Activated CD4-positive, alpha-beta T cell treated with anti-CD3 and anti-CD28 coated beads for 36 hours (primary cell): ENCODE data around the gene MRPL20. TPM values are rescaled to one million over a fixed set of nuclear protein-coding genes. Genes with fewer than 3 reads are reported as not detected.
A peak's percentile ranks its signal among the peaks of the same experiment; 100 is the strongest.
"Not testable (repeated sequence)": the region's sequence is repeated elsewhere in the genome, so short reads cannot be mapped to it uniquely, and the experiment has no call there.

Experiments
- ATAC-seq: fragments of 200-7000 bp; cut with Tn5 transposase; one replicate; pipeline ENCODE4 v1.10.0; 2021; ENCODE audit warnings: mild to moderate bottlenecking, moderate library complexity
- CTCF ChIA-PET: fragments of 350-600 bp; sonication (Branson Sonifier 250); formaldehyde crosslinking; loops from one replicate; lab custom pipeline; 2021; ENCODE audit warnings: antibody characterized with exemption; lab: Charles Lee
- POLR2A ChIA-PET: fragments of 350-600 bp; sonication (Branson Sonifier 250); formaldehyde crosslinking; loops from one replicate; lab custom pipeline; 2021; ENCODE audit warnings: antibody characterized with exemption, inconsistent platforms; lab: Charles Lee
- DNase-seq: peaks from one replicate; pipeline ENCODE4 v3.0.0-alpha.2; 2020
- H3K27ac Mint-ChIP-seq: one replicate; pipeline ENCODE4 v1.8.0; 2021; ENCODE audit warnings: mixed read lengths
- H3K27me3 Mint-ChIP-seq: one replicate; pipeline ENCODE4 v1.8.0; 2021; ENCODE audit warnings: mixed read lengths
- H3K36me3 Mint-ChIP-seq: one replicate; pipeline ENCODE4 v1.8.0; 2021; ENCODE audit warnings: low read depth, mixed read lengths
- H3K4me1 Mint-ChIP-seq: one replicate; pipeline ENCODE4 v1.8.0; 2021; ENCODE audit warnings: mixed read lengths
- H3K4me3 Mint-ChIP-seq: one replicate; pipeline ENCODE4 v1.8.0; 2021; ENCODE audit warnings: mild to moderate bottlenecking, moderate library complexity, mixed read lengths
- H3K9me3 Mint-ChIP-seq: one replicate; pipeline ENCODE4 v1.8.0; 2021; ENCODE audit warnings: low read depth, mixed read lengths
- intact Hi-C, 2 experiments: fragments of 100-400 bp; cut with DNase I in 1 of 2; cut with micrococcal nuclease in 1 of 2; formaldehyde crosslinking; loops; one replicate each; pipeline versions ENCODE4 v1.14.2 to v1.15.1; 2022 to 2024; cut with DNase I, micrococcal nuclease
- total RNA-seq, 2 experiments: library from RNA; stranded (reverse); gene quantifications; one replicate each; pipeline ENCODE4 v1.2.3, GENCODE V29; 2021

Gene MRPL20
- total RNA-seq, 2 experiments from 2014 or later = 126 to 143 TPM

DNA sequence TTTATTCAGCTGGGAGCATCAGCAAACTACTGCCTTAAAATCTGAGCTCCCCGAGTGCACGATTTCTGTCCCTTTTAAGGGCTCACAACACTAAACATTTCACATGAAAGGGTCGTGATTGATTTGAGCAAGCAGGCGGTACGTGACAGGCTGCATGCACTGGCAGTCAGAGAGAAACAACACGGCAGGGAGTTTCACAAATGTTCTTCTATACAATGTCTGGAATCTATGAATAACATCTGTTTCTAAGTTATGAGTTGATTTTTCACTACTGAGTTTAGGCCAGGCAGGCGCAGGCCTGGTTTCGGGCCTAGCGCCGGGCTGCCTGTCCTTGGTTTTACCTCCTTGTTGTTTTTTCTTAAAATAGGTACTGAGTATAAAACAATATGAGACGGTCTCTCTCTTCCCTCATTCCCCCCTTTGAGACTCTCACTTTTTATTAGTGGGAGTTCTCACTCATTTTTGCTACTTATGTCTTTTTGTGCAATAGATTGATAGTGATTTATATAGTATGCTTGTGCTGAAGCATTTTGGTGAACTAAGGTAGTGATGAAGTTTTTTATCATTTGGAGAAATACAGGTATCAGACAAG lies 5.3 kb upstream of the MRPL20 start:
- peak overlapping the region; percentile 5 for H3K27ac Mint-ChIP-seq
- H3K9me3 Mint-ChIP-seq, ATAC-seq, POLR2A ChIA-PET, intact Hi-C loops, DNase-seq, H3K4me3 Mint-ChIP-seq, H3K27me3 Mint-ChIP-seq, CTCF ChIA-PET: not testable (repeated sequence)
- peaks cover 12% of the 10 kb centered on the region for H3K4me1 Mint-ChIP-seq
- H3K36me3 Mint-ChIP-seq = peaks cover 15% of the 10 kb centered on the region

GRCh38 chr1:1411626-1412025 lies 4.5 kb upstream of the MRPL20 start:
- POLR2A ChIA-PET = no interaction called here

GRCh38 chr1:1410238-1410637 lies 3.1 kb upstream of the MRPL20 start:
- intact Hi-C loops, H3K9me3 Mint-ChIP-seq, ATAC-seq, H3K27ac Mint-ChIP-seq, H3K27me3 Mint-ChIP-seq, DNase-seq, H3K4me3 Mint-ChIP-seq, POLR2A ChIA-PET, CTCF ChIA-PET: not testable (repeated sequence)
- H3K36me3 Mint-ChIP-seq = peaks cover 32% of the 10 kb centered on the region
- peaks cover 21% of the 10 kb centered on the region for H3K4me1 Mint-ChIP-seq

More at GRCh38 chr1:1411626-1412025, 4.5 kb upstream of the MRPL20 start:
- no peak for DNase-seq
- Mint-ChIP-seq H3K27me3 (no peaks in the 10 kb centered on the region), H3K27ac (no peak overlapping the region), H3K36me3 (peaks cover 19% of the 10 kb centered on the region), H3K4me3 (no peak overlapping the region), H3K4me1 (peaks cover 12% of the 10 kb centered on the region), H3K9me3 (no peaks in the 10 kb centered on the region)
- CTCF ChIA-PET = no interaction called here
- intact Hi-C loops = no loop called here
- ATAC-seq = no peak

DNA sequence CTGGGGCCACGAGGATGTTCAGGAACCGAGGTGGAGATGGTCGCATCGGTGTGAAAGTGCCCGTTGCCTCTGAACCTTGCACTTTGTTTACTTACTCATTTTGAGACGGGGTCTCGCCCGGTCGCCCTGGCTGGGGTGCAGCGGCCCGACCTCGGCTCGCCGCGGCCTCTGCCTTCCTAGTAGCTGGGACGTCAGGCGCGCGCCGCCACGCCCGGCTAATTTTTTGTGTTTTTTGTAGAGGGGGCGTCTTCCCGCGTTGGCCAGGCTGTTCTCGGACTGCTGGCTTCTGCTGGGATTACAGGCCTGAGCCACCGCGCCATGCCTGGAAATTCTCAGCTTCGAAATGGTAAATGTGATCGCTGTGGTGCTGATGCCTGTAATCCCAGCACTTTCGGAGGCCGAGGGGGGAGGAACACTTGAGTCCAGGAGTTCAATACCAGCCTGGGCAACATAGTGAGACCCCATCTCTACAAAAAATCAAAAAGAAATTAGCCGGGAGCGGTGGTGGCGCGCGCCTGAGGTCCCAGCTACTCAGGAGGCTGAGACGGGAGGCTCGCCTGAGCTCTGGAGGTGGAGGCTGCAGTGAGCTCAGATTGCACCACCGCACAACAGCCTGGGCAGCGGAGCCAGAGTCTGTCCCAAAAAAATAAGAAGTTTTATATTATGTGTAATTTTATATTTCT lies 684 bp upstream of the MRPL20 start:
- Mint-ChIP-seq H3K36me3 (peaks cover 50% of the 10 kb centered on the region), H3K4me3 (peak overlapping the region; percentile 92), H3K27me3 (no peaks in the 10 kb centered on the region), H3K27ac (peak overlapping the region; percentile 80), H3K4me1 (peaks cover 35% of the 10 kb centered on the region), H3K9me3 (no peaks in the 10 kb centered on the region)
- ChIA-PET CTCF (interaction anchor here (0.8 to 2.0 kb wide), 6 partner anchors 9 to 271 kb away, joined by 3 to 11 read pairs (median 4); partner anchors contain the start of gene CCNL2), POLR2A (interaction anchor here (0.6 to 1.5 kb wide), 5 partner anchors 8 to 449 kb away, joined by 3 to 9 read pairs (median 3); partner anchors contain the start of genes AURKAIP1, CCNL2 and NOC2L)
- intact Hi-C loops = loop anchor here (1.0 to 10.0 kb wide), 12 partner anchors 8 to 497 kb away; partner anchors contain the start of genes AURKAIP1 (in 2 of the 2), CCNL2 (in 2 of the 2), PUSL1 (in 2 of the 2) and ATAD3B (in 1 of the 2)
- DNase-seq (peak; percentile 52), ATAC-seq (peak; percentile 7)

DNA sequence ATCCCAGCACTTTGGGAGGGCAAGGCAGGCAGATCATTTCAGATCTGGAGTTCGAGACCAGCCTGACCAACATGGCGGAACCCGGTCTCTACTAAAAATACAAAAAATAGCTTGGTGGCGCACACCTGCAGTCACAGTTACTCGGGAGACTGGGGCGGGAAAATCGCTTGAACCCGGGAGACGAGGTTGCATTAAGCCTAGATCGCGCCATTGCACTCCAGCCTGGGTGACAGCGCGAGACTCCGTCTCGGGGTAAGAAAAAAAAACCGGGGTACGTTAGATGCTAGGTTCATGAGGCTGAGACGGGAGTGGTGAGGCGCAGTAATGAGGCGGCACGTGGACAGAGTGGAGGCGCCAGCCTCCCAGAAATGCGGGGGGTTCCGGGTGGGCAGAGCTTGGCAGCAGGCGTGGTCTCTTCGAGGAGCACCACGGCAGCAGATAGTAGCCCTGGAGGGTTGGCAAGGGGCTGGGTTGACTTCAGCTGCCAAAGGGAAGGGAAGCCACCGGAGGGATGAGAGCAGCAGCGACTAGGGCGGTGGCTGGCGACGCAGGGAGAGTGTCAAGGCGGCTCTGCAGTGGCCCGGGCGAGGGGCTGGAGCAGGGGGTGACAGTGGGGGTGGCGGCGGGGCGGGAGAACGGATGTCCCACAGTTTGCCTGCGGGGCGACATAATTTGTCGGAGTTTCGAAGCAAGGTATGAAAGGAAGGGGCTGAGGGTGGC lies 832 bp downstream of the MRPL20 start:
- ATAC-seq (no peak), DNase-seq (peak; percentile 24)
- Mint-ChIP-seq H3K27ac (peak overlapping the region; percentile 84), H3K4me1 (peaks cover 48% of the 10 kb centered on the region), H3K4me3 (peak overlapping the region; percentile 92), H3K27me3 (no peaks in the 10 kb centered on the region), H3K9me3 (no peaks in the 10 kb centered on the region), H3K36me3 (peaks cover 62% of the 10 kb centered on the region)
- ChIA-PET POLR2A (interaction anchor here (1.5 kb wide), 1 partner anchor 31 kb away, joined by 9 read pairs; the partner anchor contains the start of gene AURKAIP1), CTCF (interaction anchor here (0.7 to 2.0 kb wide), 4 partner anchors 8 to 98 kb away, joined by 3 to 11 read pairs (median 3); partner anchors contain the start of gene CCNL2)
- intact Hi-C loops = loop anchor here (2.0 to 10.0 kb wide), 3 partner anchors 36 to 499 kb away; partner anchors contain the start of gene CDK11B (in 1 of the 2)

DNA sequence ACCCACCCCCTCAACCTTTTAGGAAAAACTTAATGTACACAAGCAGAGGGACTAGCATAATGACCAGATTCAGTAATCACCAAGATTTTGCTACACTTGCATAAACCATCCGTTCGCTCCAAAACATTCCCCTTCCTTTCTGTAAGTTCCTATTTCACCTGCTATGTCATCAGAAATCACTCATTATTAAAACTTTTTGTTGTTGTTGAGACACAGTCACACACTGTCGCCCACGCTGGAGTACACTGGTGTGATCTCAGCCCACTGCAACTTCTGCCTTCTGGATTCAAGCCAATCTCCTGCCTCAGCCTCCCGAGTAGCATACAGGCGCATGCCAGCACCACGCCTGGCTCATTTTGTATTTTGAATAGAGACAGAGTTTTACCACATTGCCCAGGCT lies 3.4 kb downstream of the MRPL20 start:
- Mint-ChIP-seq H3K27ac (peak overlapping the region; percentile 7), H3K36me3 (peaks cover 69% of the 10 kb centered on the region), H3K4me1 (peaks cover 52% of the 10 kb centered on the region), H3K4me3 (no peak overlapping the region), H3K9me3 (no peaks in the 10 kb centered on the region), H3K27me3 (no peaks in the 10 kb centered on the region)
- DNase-seq (no peak), ATAC-seq (no peak)
- ChIA-PET CTCF (no interaction called here), POLR2A (no interaction called here)
- intact Hi-C loops = loop anchor here in 1 of 2 experiments (10.0 kb wide), 1 partner anchor 501 kb away; no protein-coding TSS in a partner anchor

GRCh38 chr1:1402901-1403392 lies 4.1 kb downstream of the MRPL20 start:
- not testable (repeated sequence) for DNase-seq, H3K27ac Mint-ChIP-seq, H3K27me3 Mint-ChIP-seq, H3K4me3 Mint-ChIP-seq, H3K9me3 Mint-ChIP-seq, ATAC-seq
- peaks cover 71% of the 10 kb centered on the region for H3K36me3 Mint-ChIP-seq
- POLR2A ChIA-PET = interaction anchor here (0.7 kb wide), 1 partner anchor 17 kb away, joined by 3 read pairs; no protein-coding TSS in a partner anchor
- H3K4me1 Mint-ChIP-seq = peaks cover 52% of the 10 kb centered on the region
- CTCF ChIA-PET = interaction anchor here (0.6 to 1.4 kb wide), 4 partner anchors 13 to 76 kb away, joined by 3 to 8 read pairs (median 3); no protein-coding TSS in a partner anchor
- intact Hi-C loops = loop anchor here in 1 of 2 experiments (10.0 kb wide), 1 partner anchor 502 kb away; no protein-coding TSS in a partner anchor

GRCh38 chr1:1402072-1402900 lies 4.8 kb downstream of the MRPL20 start:
- H3K36me3 Mint-ChIP-seq = peaks cover 77% of the 10 kb centered on the region
- peak overlapping the region; percentile 81 for H3K27ac Mint-ChIP-seq
- CTCF ChIA-PET = interaction anchor here (0.6 to 1.4 kb wide), 8 partner anchors 12 to 472 kb away, joined by 3 to 8 read pairs (median 3); no protein-coding TSS in a partner anchor
- H3K9me3 Mint-ChIP-seq = no peaks in the 10 kb centered on the region
- peaks cover 59% of the 10 kb centered on the region for H3K4me1 Mint-ChIP-seq
- DNase-seq = peak; percentile 69
- H3K27me3 Mint-ChIP-seq = no peaks in the 10 kb centered on the region
- intact Hi-C loops = loop anchor here in 1 of 2 experiments (10.0 kb wide), 1 partner anchor 503 kb away; no protein-coding TSS in a partner anchor
- H3K4me3 Mint-ChIP-seq = peak overlapping the region; percentile 93
- POLR2A ChIA-PET = interaction anchor here (0.7 kb wide), 2 partner anchors 18 to 31 kb away, joined by 3 to 4 read pairs; no protein-coding TSS in a partner anchor
- no peak for ATAC-seq

- ChIA-PET POLR2A (interaction anchor here (0.7 kb wide), 1 partner anchor 30 kb away, joined by 4 read pairs; no protein-coding TSS in a partner anchor), CTCF (interaction anchor here (0.6 kb wide), 1 partner anchor 352 kb away, joined by 3 read pairs; no protein-coding TSS in a partner anchor)
- ATAC-seq (no peak), DNase-seq (no peak)
- Mint-ChIP-seq H3K36me3 (peaks cover 73% of the 10 kb centered on the region), H3K9me3 (no peaks in the 10 kb centered on the region), H3K27ac (peak overlapping the region; percentile 81), H3K4me3 (peak overlapping the region; percentile 93), H3K27me3 (no peaks in the 10 kb centered on the region), H3K4me1 (peaks cover 61% of the 10 kb centered on the region)
- intact Hi-C loops = loop anchor here in 1 of 2 experiments (10.0 kb wide), 1 partner anchor 503 kb away; no protein-coding TSS in a partner anchor
These were observed 5.6 kb downstream of the MRPL20 start for GRCh38 chr1:1401457-1402010.
